Measurements from ENCODE around the gene LRP8.

LRP8 gene

DNA sequence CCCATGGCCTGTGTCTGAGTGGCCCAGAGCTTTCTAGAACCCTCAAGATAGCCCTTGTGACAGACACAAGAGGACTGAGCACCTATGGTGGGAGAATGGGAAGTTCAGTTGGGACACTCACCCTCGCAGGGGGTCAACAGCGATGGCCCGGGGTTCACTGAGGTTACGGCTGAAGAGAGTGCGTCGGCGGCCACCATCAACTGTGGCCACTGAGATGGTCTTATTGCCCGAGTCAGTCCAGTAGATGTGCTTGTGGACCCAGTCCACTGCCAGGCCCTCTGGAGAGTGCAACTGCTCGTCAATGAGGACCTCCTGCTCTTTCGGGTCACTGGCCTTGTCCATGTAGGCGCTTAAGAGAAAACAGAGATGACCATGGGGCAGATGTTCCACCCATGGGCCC lies 63.8 kb downstream of the LRP8 start:
- Histone ChIP-seq H3K36me3 (ENCODE audit: control insufficient read depth, insufficient read depth, low read length) (peaks cover 4% of the 10 kb centered on the region), H3K27ac (ENCODE audit: insufficient read depth, low read depth, low read length, poor library complexity, severe bottlenecking) (no peak overlapping the region), H3K4me1 (ENCODE audit: control insufficient read depth, insufficient read depth, low read length) (no peaks in the 10 kb centered on the region), H3K9me3 (ENCODE audit: control insufficient read depth, low read length) (no peaks in the 10 kb centered on the region), H3K27me3 (ENCODE audit: control insufficient read depth, insufficient read depth, low read length, poor library complexity, severe bottlenecking) (no peaks in the 10 kb centered on the region), H3K4me3 (ENCODE audit: insufficient read depth, low read depth, low read length) (no peak overlapping the region)
- WGBS, 2 experiments: 96% methylated on average over 11 of the region's 11 CpGs

DNA sequence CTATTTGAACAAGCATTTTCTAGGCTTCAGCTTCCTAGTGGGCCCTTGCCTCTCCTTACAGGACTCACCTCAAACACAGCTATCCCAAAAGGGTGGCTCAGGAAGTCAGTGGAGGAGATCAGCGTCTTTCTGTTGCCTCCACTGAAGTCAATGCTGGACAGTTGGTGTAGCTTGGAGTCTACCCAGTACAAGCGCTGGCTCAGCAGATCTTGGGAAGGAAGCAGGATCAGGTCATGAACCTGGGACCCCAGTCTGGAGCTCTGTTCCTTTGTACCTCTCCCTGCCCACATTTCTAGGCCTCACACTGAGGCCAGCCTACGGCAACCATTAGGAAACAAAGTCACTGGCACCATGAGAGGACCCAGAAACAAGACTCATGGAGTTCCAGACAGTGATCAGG lies 65.9 kb downstream of the LRP8 start:
- H3K4me1 ChIP-seq (ENCODE audit: control insufficient read depth, insufficient read depth, low read length): no peaks in the 10 kb centered on the region
- WGBS, 2 experiments: 94 to 96% methylated on average over 3 of the region's 3 CpGs

DNA sequence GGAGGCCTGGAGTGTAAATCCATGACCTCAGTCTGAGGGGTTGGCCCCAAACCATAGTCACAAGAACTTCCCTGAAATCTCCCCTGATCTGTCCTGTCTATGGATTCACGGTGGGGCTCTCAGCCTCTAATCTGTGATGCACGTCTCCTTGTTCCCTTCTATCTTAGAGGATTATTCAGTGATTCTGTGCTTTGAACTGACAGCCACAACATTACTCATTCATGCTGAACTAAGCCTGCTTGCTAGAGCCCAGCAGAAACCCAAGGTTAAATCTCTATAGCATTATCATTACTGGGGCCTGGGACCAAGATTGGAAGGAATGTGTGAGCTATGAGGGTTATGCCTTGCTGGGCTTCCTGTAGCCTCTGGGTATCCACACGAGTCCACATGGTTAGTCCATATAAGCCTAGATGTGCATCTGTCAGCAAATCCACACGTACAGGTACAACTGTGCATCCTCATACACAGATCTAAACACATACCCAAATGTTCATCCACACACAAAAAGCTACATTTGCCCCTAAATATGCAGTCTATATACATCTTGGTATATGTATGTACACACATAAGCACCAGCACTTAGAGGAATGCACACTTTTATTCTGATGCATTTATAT lies 67.1 kb downstream of the LRP8 start:
- H3K9me3 ChIP-seq (ENCODE audit: control insufficient read depth, low read length): no peaks in the 10 kb centered on the region
- H3K27ac ChIP-seq (ENCODE audit: insufficient read depth, low read depth, low read length, poor library complexity, severe bottlenecking): no peak overlapping the region
- WGBS, 2 experiments: 87 to 93% methylated on average over 4 of the region's 4 CpGs
- H3K4me1 ChIP-seq (ENCODE audit: control insufficient read depth, insufficient read depth, low read length): no peaks in the 10 kb centered on the region
- H3K36me3 ChIP-seq (ENCODE audit: control insufficient read depth, insufficient read depth, low read length): no peaks in the 10 kb centered on the region
- H3K27me3 ChIP-seq (ENCODE audit: control insufficient read depth, insufficient read depth, low read length, poor library complexity, severe bottlenecking): no peaks in the 10 kb centered on the region
- no peak overlapping the region for H3K4me3 ChIP-seq (ENCODE audit: insufficient read depth, low read depth, low read length)

More for the DNA sequence above, 65.9 kb downstream of the LRP8 start:
- Histone ChIP-seq H3K36me3 (ENCODE audit: control insufficient read depth, insufficient read depth, low read length) (no peaks in the 10 kb centered on the region), H3K9me3 (ENCODE audit: control insufficient read depth, low read length) (no peaks in the 10 kb centered on the region), H3K4me3 (ENCODE audit: insufficient read depth, low read depth, low read length) (no peak overlapping the region), H3K27me3 (ENCODE audit: control insufficient read depth, insufficient read depth, low read length, poor library complexity, severe bottlenecking) (no peaks in the 10 kb centered on the region), H3K27ac (ENCODE audit: insufficient read depth, low read depth, low read length, poor library complexity, severe bottlenecking) (no peak overlapping the region)

DNA sequence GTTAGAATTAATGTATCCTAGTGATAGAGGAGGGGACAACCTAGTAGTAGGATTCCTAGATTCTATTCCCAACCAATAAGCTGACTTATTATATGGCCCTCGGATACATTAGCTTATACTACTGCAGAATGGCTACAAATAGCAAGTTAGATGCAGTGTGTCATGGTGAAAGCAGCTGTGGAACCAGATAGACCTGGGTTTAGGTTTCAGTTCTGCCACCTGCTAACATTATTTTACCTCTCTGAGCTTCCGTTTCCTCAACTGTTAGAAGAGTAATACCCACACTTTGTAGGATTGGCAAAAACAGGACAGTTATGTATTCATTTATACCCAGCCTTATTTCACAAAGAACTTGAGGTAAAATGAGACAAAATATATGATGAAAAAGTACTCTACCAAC lies 67.9 kb downstream of the LRP8 start:
- no peaks in the 10 kb centered on the region for H3K36me3 ChIP-seq (ENCODE audit: control insufficient read depth, insufficient read depth, low read length)
- 91 to 100% methylated on average over 2 of the region's 2 CpGs for WGBS, 2 experiments
- H3K4me3 ChIP-seq (ENCODE audit: insufficient read depth, low read depth, low read length): no peak overlapping the region
- no peaks in the 10 kb centered on the region for H3K4me1 ChIP-seq (ENCODE audit: control insufficient read depth, insufficient read depth, low read length)
- H3K9me3 ChIP-seq (ENCODE audit: control insufficient read depth, low read length): no peaks in the 10 kb centered on the region
- no peak overlapping the region for H3K27ac ChIP-seq (ENCODE audit: insufficient read depth, low read depth, low read length, poor library complexity, severe bottlenecking)
- H3K27me3 ChIP-seq (ENCODE audit: control insufficient read depth, insufficient read depth, low read length, poor library complexity, severe bottlenecking): no peaks in the 10 kb centered on the region

DNA sequence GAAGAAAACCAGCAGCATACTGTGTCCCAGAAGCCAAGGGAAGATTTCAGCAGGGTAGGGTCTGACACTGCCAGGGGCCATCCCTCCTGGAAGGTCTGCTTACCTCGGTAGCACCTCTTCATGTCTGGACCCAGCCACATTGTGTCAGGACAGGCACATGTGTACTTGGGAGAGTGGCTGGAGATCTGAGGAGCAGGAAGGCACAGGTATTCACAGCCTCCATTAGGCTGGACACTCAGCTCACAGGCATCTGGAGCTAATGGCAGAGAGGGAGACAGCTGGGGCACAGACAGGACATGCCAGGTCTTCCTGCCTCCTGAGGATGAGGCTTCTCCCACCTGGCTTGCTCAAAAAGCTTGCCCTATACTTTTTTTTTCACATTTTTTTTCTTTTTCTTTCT lies 69.7 kb downstream of the LRP8 start:
- H3K4me3 ChIP-seq (ENCODE audit: insufficient read depth, low read depth, low read length): no peak overlapping the region
- no peaks in the 10 kb centered on the region for H3K9me3 ChIP-seq (ENCODE audit: control insufficient read depth, low read length)
- no peaks in the 10 kb centered on the region for H3K4me1 ChIP-seq (ENCODE audit: control insufficient read depth, insufficient read depth, low read length)
- H3K36me3 ChIP-seq (ENCODE audit: control insufficient read depth, insufficient read depth, low read length): no peaks in the 10 kb centered on the region
- 85 to 95% methylated on average over 1 of the region's 1 CpG for WGBS, 2 experiments
- no peaks in the 10 kb centered on the region for H3K27me3 ChIP-seq (ENCODE audit: control insufficient read depth, insufficient read depth, low read length, poor library complexity, severe bottlenecking)
- no peak overlapping the region for H3K27ac ChIP-seq (ENCODE audit: insufficient read depth, low read depth, low read length, poor library complexity, severe bottlenecking)

DNA sequence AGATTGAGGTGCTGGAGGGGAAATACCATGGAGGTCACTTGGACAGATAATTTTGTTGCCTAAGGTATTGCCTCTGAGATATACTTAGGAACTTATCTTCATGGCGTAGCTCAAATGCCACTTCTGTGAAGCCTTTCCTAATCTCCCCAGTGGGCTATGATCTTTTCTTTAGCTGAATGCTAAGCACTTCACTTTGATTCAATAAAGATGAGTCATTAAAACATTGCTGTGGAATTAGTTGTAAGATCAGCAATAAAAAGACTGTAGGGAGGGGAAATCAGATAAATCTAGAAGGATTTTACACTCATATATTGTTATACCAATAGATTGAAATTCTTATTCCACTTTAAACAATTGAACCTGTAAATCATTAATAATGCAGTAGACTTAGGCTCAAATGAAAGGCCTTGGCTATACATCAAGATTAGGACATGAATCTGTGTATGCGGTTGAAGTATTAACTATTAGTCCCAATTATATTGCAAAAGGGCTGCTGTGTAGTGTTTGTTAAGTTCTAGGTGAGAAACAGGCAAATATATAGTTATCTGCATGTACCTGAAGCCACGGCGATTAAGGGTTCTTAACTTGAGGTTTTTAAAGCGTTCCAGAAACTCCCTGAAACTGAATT lies 70.3 kb downstream of the LRP8 start:
- no peaks in the 10 kb centered on the region for H3K9me3 ChIP-seq (ENCODE audit: control insufficient read depth, low read length)
- no peak overlapping the region for H3K27ac ChIP-seq (ENCODE audit: insufficient read depth, low read depth, low read length, poor library complexity, severe bottlenecking)
- H3K36me3 ChIP-seq (ENCODE audit: control insufficient read depth, insufficient read depth, low read length): no peaks in the 10 kb centered on the region
- no peak overlapping the region for H3K4me3 ChIP-seq (ENCODE audit: insufficient read depth, low read depth, low read length)
- 96 to 98% methylated on average over 5 of the region's 5 CpGs for WGBS, 2 experiments
- no peaks in the 10 kb centered on the region for H3K27me3 ChIP-seq (ENCODE audit: control insufficient read depth, insufficient read depth, low read length, poor library complexity, severe bottlenecking)
- H3K4me1 ChIP-seq (ENCODE audit: control insufficient read depth, insufficient read depth, low read length): no peaks in the 10 kb centered on the region

DNA sequence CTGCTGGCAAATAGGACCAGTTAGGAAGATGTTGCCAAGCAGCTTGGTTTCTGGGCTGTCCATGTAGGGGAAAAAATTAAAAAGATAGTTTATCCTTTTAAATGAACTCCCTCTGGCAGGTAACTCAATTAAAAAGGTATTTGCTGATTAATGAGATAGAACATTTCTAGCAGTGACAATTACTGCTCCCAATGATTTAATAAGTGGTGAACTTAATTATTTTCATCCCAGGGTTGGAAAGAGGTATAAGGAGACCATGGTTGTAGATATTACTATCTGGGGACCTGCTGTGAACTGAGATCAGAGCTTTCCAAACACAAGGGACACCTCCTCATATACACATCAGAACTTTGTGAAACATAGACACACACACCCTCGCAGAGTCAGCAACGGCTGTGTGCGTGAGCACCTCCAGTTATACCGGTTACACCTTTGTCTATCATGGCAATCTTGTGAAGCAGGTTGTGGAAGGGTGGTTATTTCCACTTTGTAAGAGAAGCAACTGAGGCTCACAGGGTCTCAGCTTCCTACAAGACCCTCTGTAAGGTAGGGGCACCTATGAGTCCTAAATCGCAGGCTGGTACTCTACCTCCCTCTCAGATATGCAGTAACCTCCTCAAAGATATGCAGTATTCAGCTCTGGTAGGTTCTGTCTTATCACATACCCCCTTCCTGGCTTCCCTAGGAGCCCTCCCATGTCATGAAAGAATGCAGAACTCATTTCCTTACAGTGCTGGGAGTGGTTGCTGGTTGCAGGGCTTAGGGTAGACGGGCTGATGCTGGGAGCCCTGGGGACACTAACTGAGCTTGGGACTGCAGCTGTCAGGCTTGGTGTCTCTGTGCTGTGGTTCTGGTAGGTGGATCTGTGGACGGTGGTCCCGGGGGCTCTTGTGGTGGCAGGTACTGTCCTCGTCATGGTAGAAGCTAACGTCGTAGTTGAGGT lies 71.1 kb downstream of the LRP8 start:
- 95 to 96% methylated on average over 11 of the region's 11 CpGs for WGBS, 2 experiments
- Histone ChIP-seq H3K9me3 (ENCODE audit: control insufficient read depth, low read length) (no peaks in the 10 kb centered on the region), H3K4me1 (ENCODE audit: control insufficient read depth, insufficient read depth, low read length) (no peaks in the 10 kb centered on the region), H3K4me3 (ENCODE audit: insufficient read depth, low read depth, low read length) (no peak overlapping the region), H3K27ac (ENCODE audit: insufficient read depth, low read depth, low read length, poor library complexity, severe bottlenecking) (no peak overlapping the region), H3K27me3 (ENCODE audit: control insufficient read depth, insufficient read depth, low read length, poor library complexity, severe bottlenecking) (no peaks in the 10 kb centered on the region), H3K36me3 (ENCODE audit: control insufficient read depth, insufficient read depth, low read length) (no peaks in the 10 kb centered on the region)

DNA sequence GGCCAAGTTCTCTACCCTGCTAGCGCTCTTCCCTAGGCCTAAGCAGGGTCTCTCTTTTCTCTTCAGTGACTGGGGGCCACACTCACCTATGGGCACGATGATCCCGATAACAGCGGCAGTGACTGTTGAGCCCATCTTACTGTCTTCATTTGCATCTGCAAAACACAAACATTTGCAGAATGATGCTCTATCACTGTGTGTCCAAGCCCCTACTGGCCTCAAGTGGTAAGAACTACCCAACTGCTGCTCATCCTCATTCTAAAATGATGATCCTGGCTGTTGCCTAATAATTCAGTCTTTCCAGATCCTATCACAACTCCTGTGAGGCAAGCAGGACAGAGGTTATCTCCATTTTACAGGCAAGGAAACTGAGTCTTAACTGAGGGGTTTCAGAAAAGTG lies 72.8 kb downstream of the LRP8 start:
- 94 to 96% methylated on average over 4 of the region's 4 CpGs for WGBS, 2 experiments
- Histone ChIP-seq H3K9me3 (ENCODE audit: control insufficient read depth, low read length) (no peaks in the 10 kb centered on the region), H3K4me3 (ENCODE audit: insufficient read depth, low read depth, low read length) (no peak overlapping the region), H3K36me3 (ENCODE audit: control insufficient read depth, insufficient read depth, low read length) (peaks cover 5% of the 10 kb centered on the region), H3K27me3 (ENCODE audit: control insufficient read depth, insufficient read depth, low read length, poor library complexity, severe bottlenecking) (no peaks in the 10 kb centered on the region), H3K4me1 (ENCODE audit: control insufficient read depth, insufficient read depth, low read length) (no peaks in the 10 kb centered on the region), H3K27ac (ENCODE audit: insufficient read depth, low read depth, low read length, poor library complexity, severe bottlenecking) (no peak overlapping the region)

DNA sequence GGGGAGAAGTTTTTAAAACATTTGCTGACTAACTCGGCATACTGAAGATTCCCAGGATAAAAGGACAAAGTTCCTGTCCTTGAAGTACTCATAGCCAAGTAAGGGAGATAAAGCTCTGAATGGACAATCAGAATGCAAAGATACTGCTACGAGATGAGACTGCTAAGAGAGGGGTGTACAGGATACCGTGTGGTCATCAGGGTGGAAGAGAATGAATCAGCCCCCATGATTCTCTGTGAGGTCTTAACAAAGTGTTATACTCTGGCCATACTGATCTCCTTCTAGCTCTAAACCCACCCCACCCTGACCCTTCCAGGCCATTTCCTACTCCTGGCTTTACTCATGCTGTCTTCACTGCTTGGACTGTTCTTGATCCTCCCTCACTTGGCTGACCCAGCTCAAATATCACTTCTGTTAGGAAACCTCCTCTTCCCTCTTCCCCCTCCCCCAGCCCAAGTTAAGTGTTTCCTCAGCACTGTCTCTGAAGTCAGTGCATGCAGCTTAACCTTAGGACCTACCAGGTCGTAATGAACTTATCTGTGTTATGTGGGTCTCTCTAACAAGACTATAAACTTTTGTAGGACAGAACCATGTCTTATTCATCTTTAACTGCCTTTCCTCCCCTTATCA lies 73.7 kb downstream of the LRP8 start:
- Histone ChIP-seq H3K27ac (ENCODE audit: insufficient read depth, low read depth, low read length, poor library complexity, severe bottlenecking) (no peak overlapping the region), H3K36me3 (ENCODE audit: control insufficient read depth, insufficient read depth, low read length) (peaks cover 5% of the 10 kb centered on the region), H3K9me3 (ENCODE audit: control insufficient read depth, low read length) (no peaks in the 10 kb centered on the region), H3K4me3 (ENCODE audit: insufficient read depth, low read depth, low read length) (no peak overlapping the region), H3K4me1 (ENCODE audit: control insufficient read depth, insufficient read depth, low read length) (no peaks in the 10 kb centered on the region), H3K27me3 (ENCODE audit: control insufficient read depth, insufficient read depth, low read length, poor library complexity, severe bottlenecking) (no peaks in the 10 kb centered on the region)
- 93 to 95% methylated on average over 4 of the region's 4 CpGs for WGBS, 2 experiments

DNA sequence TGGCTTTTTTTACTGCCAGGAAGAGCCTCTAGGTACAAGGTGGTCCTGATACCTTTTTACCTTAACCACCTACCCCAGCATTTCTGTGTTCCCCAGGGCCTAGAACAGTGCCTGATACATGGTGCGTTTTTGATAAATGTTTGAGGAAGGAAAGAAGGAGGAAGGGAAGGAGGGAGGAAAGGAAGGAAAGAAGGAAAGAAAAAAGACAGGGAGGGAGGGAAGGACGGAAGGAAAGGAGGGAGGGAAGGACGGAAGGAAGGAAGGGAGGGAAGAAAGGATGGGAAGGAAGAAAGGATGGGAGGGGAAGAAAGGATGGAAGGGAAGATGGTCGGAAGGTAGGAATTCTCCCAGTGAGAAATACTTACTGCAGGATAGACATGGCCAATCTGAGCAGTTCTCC lies 77.5 kb downstream of the LRP8 start:
- WGBS, 2 experiments: 95% methylated on average over 4 of the region's 4 CpGs

More for the DNA sequence above, 77.5 kb downstream of the LRP8 start:
- H3K4me1 ChIP-seq (ENCODE audit: control insufficient read depth, insufficient read depth, low read length): no peaks in the 10 kb centered on the region
- H3K4me3 ChIP-seq (ENCODE audit: insufficient read depth, low read depth, low read length): no peak overlapping the region
- no peaks in the 10 kb centered on the region for H3K9me3 ChIP-seq (ENCODE audit: control insufficient read depth, low read length)
- no peaks in the 10 kb centered on the region for H3K27me3 ChIP-seq (ENCODE audit: control insufficient read depth, insufficient read depth, low read length, poor library complexity, severe bottlenecking)
- H3K36me3 ChIP-seq (ENCODE audit: control insufficient read depth, insufficient read depth, low read length): peaks cover 5% of the 10 kb centered on the region
- peak overlapping the region; percentile 19 for H3K27ac ChIP-seq (ENCODE audit: insufficient read depth, low read depth, low read length, poor library complexity, severe bottlenecking)
